ENCODE data around the gene SH3BP5L. TPM values are rescaled to one million over a fixed set of nuclear protein-coding genes. Genes with fewer than 3 reads are reported as not detected.

The SH3BP5L gene
- total RNA-seq, 2 donors from 2014 or later: 13.7 to 14.8 TPM

DNA sequence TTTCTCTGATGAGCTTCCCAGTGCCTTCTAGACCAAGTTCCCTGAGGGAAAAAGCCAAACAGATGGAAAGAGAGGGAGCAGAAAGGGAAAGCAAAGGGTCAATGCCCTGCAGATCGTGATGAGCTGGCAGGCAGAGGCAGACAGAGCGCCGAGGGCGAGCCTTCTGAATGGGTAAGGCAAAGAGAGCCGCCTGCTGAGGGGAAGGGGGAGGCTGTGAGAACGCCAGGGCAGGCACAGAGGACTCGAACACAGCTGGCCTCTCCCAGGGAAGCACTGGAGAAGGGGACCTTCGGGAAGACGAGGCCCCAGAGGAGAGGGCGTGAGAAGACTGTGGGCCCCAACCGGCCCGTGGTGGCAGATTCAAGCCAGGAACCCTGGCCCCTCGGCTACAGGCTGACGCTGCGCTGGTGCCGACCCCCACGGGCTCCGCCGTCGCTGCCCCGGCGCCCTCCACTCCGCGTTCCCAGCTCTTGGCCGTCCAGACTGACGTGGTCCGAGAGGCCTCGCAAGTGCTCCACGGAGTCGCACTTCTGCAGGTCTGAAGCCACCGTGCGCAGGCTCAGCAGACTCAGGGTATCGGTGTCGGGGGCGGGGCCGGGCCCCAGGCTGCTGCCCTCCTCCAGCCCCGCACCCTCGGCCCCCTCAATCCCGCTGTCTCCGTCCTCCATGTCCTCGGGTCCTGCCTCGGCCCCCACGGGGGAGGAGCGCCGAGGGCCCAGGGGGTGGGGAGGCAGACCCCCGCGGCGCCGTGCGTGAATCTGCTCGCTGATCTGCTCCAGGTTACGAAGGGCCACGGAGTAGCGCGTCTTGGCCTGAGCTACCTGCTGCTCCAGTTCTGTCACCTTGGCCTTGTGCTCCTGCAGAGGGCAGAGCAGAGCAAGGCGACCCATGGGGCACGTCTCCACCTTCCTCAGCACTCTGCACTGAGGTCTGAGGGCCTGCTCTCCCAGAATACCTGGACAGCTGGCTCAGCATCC, 13.9 kb downstream of the SH3BP5L start:
- intact Hi-C loops (cut with DNase I): no loop called here
- H3K4me3 ChIP-seq: no peak overlapping the region
- peaks cover 12% of the 10 kb centered on the region for H3K4me1 ChIP-seq
- H3K27ac ChIP-seq: no peak overlapping the region
- no peaks in the 10 kb centered on the region for H3K9me3 ChIP-seq
- WGBS, 2 donors: 76 to 88% methylated on average over 48 to 51 of the region's 57 CpGs
- DNase-seq (peak in 1 of 4 donors; percentile 49), ATAC-seq (peak; percentile 68)
- TF ChIP-seq, protein P1, sequence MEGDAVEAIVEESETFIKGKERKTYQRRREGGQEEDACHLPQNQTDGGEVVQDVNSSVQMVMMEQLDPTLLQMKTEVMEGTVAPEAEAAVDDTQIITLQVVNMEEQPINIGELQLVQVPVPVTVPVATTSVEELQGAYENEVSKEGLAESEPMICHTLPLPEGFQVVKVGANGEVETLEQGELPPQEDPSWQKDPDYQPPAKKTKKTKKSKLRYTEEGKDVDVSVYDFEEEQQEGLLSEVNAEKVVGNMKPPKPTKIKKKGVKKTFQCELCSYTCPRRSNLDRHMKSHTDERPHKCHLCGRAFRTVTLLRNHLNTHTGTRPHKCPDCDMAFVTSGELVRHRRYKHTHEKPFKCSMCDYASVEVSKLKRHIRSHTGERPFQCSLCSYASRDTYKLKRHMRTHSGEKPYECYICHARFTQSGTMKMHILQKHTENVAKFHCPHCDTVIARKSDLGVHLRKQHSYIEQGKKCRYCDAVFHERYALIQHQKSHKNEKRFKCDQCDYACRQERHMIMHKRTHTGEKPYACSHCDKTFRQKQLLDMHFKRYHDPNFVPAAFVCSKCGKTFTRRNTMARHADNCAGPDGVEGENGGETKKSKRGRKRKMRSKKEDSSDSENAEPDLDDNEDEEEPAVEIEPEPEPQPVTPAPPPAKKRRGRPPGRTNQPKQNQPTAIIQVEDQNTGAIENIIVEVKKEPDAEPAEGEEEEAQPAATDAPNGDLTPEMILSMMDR (IDR thresholded peaks at IDR 0.05): peak in 3 of 7 experiments; percentile 4 to 39 (median 14)
- no peak for TF ChIP-seq POLR2A (IDR thresholded peaks at IDR 0.05)
- no peaks in the 10 kb centered on the region for H3K27me3 ChIP-seq
- H3K36me3 ChIP-seq (replicated peaks in 1 of 2; ENCODE audit: insufficient read depth in 1 of 2, low read depth in 2 of 2): peaks cover 12 to 24% of the 10 kb centered on the region in 2 donors

DNA sequence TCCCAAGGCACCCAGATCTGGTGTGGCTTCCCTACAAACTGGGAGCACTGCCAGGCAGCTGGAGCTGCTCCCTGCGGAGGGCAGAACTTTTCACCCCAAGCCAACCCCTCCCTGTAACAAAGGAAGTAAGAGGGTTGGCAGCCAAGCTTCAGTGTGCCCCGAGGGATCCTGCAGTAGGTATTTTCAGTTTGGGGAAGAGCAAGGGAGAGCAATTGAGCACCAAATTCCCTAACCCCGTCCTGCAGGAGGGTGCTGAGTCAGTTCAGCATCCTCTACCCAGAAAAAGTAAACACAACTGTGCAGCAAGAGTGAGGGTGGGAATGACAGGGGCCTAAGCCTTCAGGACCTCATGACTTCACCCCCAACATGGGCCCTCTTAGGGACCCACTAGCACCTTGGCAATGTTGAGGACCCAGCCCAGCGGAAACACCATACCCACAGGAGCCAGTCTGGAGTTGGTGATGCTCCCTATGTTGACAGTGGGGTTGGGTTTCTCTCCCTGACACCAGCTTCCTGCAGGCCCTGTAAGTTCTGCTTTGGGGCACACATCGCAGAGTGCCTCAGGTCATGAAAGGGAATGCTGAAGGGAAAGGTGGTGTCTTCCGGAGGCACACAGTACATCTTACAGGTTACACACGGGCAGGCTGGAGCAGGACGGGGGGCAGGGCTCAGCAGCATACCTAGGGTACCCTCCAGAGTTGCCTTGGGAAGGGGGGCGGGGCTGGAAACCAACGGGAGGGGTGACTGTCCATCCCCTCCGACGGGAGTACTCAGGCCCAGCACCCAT, 14.8 kb downstream of the SH3BP5L start:
- Histone ChIP-seq H3K9me3 (no peaks in the 10 kb centered on the region), H3K27me3 (no peaks in the 10 kb centered on the region), H3K4me3 (no peak overlapping the region), H3K27ac (no peak overlapping the region), H3K36me3 (replicated peaks in 1 of 2; ENCODE audit: insufficient read depth in 1 of 2, low read depth in 2 of 2) (peaks cover 12 to 24% of the 10 kb centered on the region in 2 donors), H3K4me1 (peaks cover 17% of the 10 kb centered on the region)
- TF ChIP-seq POLR2A (IDR thresholded peaks at IDR 0.05): no peak
- TF ChIP-seq, protein P1 (IDR thresholded peaks at IDR 0.05): no peak
- no peak for ATAC-seq
- peak in 1 of 4 donors; percentile 30 for DNase-seq
- WGBS, 2 donors: 57 to 64% methylated on average over 12 of the region's 12 CpGs
- intact Hi-C loops (cut with DNase I): no loop called here

- ATAC-seq (no peak), DNase-seq (no peak)
- no peak overlapping the region for H3K27ac ChIP-seq
- 76 to 81% methylated on average over 10 of the region's 10 CpGs for WGBS, 2 donors
- H3K27me3 ChIP-seq: no peaks in the 10 kb centered on the region
- H3K4me3 ChIP-seq: no peak overlapping the region
- intact Hi-C loops (cut with DNase I): loop anchor here (5.0 kb wide), 1 partner anchor 183 kb away; no protein-coding TSS in a partner anchor
- no peaks in the 10 kb centered on the region for H3K9me3 ChIP-seq
- peaks cover 12 to 20% of the 10 kb centered on the region in 2 donors for H3K36me3 ChIP-seq (replicated peaks in 1 of 2; ENCODE audit: insufficient read depth in 1 of 2, low read depth in 2 of 2)
- peaks cover 24% of the 10 kb centered on the region for H3K4me1 ChIP-seq
- no peak for TF ChIP-seq POLR2A (IDR thresholded peaks at IDR 0.05)
- TF ChIP-seq, protein P1 (IDR thresholded peaks at IDR 0.05): no peak
These were observed 15.6 kb downstream of the SH3BP5L start for GRCh38 chr1:248810000-248810726.

DNA sequence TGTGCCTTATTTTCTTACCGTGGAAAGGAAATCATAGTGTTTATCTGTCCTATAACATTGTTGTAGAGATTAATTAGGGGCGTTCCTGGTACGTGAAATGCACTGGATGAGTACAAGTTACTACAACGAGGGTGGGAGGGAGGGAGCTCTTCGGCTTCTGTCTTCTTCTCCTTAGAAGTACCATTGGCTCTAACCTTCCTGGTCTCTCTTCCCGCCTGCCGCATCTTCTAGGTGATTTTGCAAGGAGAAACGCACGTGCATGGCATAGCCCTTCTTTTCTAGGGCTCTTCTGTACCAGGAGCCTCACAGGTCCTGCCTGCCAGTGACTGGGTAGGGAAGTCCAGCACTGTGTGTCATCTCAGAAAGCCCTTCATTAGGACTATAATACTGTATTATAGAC, 16.8 kb downstream of the SH3BP5L start:
- ATAC-seq (no peak), DNase-seq (no peak)
- 63 to 75% methylated on average over 9 of the region's 9 CpGs for WGBS, 2 donors
- TF ChIP-seq, protein P1 (IDR thresholded peaks at IDR 0.05): no peak
- TF ChIP-seq POLR2A (IDR thresholded peaks at IDR 0.05): no peak
- intact Hi-C loops (cut with DNase I): loop anchor here (5.0 kb wide), 1 partner anchor 182 kb away; no protein-coding TSS in a partner anchor
- H3K9me3 ChIP-seq: no peaks in the 10 kb centered on the region
- H3K4me3 ChIP-seq: no peak overlapping the region
- H3K27ac ChIP-seq: no peak overlapping the region
- H3K36me3 ChIP-seq (replicated peaks in 1 of 2; ENCODE audit: insufficient read depth in 1 of 2, low read depth in 2 of 2): peaks cover 4 to 9% of the 10 kb centered on the region in 2 donors
- H3K27me3 ChIP-seq: no peaks in the 10 kb centered on the region
- peaks cover 31% of the 10 kb centered on the region for H3K4me1 ChIP-seq
